ENCODE results near the gene FOXR1. TPM values are rescaled to one million over a fixed set of nuclear protein-coding genes. Genes with fewer than 3 reads are reported as not detected.

FOXR1 gene
- total and polyA plus RNA-seq, 2 of the 8 experiments (the other 6 are each of a cell fraction or from before 2014, with no cell fraction given), result not detected

- TF ChIP-seq CHD7 (IDR thresholded peaks at IDR 0.05; ENCODE audit: insufficient replicate concordance, low read length) (no peak), TBP (IDR thresholded peaks at IDR 0.05; ENCODE audit: low read depth, low read length) (no peak), EZH2 (IDR thresholded peaks at IDR 0.05; ENCODE audit: low read depth, low read length, severe bottlenecking) (no peak), SP1 (IDR thresholded peaks at IDR 0.05; ENCODE audit: low read depth, low read length) (no peak), BACH1 (IDR thresholded peaks at IDR 0.05; ENCODE audit: low read length) (no peak), RBBP5 (IDR thresholded peaks at IDR 0.05; ENCODE audit: borderline replicate concordance, low read depth, low read length) (no peak), POU5F1 (IDR thresholded peaks at IDR 0.05; ENCODE audit: low read depth, low read length) (no peak)
Observed at GRCh38 chr11:118958577-118958976, 13.0 kb upstream of the FOXR1 start (continued).

Data from H1 (cell line).